Osteocyte (in vitro differentiated cells): Measurements from ENCODE around the gene RFX3. TPM values are rescaled to one million over a fixed set of nuclear protein-coding genes. Genes with fewer than 3 reads are reported as not detected.

Source experiments
- DNase-seq: peaks from one replicate; pipeline ENCODE4 v3.0.0; 2021; ENCODE audit warnings: mixed read lengths; ENCODE audit not compliant: unreplicated experiment; ENCODE audit errors: extremely low spot score
- H3K27ac Mint-ChIP-seq: one replicate; pipeline ENCODE4 v1.8.0; 2021; ENCODE audit warnings: mild to moderate bottlenecking, mixed read lengths; ENCODE audit not compliant: unreplicated experiment
- H3K27me3 Mint-ChIP-seq: one replicate; pipeline ENCODE4 v1.8.0; 2021; ENCODE audit warnings: mixed read lengths; ENCODE audit not compliant: unreplicated experiment
- H3K36me3 Mint-ChIP-seq: one replicate; pipeline ENCODE4 v1.8.0; 2021; ENCODE audit warnings: mixed read lengths; ENCODE audit not compliant: unreplicated experiment
- H3K4me1 Mint-ChIP-seq: one replicate; pipeline ENCODE4 v1.8.0; 2021; ENCODE audit warnings: mixed read lengths; ENCODE audit not compliant: unreplicated experiment
- H3K4me3 Mint-ChIP-seq: one replicate; pipeline ENCODE4 v1.8.0; 2021; ENCODE audit warnings: mild to moderate bottlenecking, moderate library complexity, mixed read lengths; ENCODE audit not compliant: unreplicated experiment
- H3K9me3 Mint-ChIP-seq: one replicate; pipeline ENCODE4 v1.8.0; 2021; ENCODE audit warnings: mixed read lengths; ENCODE audit not compliant: unreplicated experiment
- long read RNA-seq: library from polyadenylated mRNA; unstranded; transcript quantifications from one replicate; pipeline ENCODE4 v2.0.0, GENCODE V29; 2021
- total RNA-seq: library from RNA; stranded (reverse); gene quantifications from 2 replicates; pipeline ENCODE4 v1.2.1, GENCODE V29; 2021
- TF ChIP-seq, protein P1 (sequence below): fragments of 200-600 bp; sonication (generic); IDR thresholded peaks from 2 replicates; pipeline ENCODE4 v1.5.0; 2021; ENCODE audit warnings: antibody characterized with exemption, mild to moderate bottlenecking, moderate library complexity

RFX3 gene
- total RNA-seq = 9.4 and 10.0 TPM in 2 replicates
- long read RNA-seq, full-length matches to known transcripts = 5 of 11 reads
- long read RNA-seq, partial matches to known transcripts = 4 of 11 reads
- long read RNA-seq, other reads (novel, unspliced or antisense) = 2 of 11 reads

DNA sequence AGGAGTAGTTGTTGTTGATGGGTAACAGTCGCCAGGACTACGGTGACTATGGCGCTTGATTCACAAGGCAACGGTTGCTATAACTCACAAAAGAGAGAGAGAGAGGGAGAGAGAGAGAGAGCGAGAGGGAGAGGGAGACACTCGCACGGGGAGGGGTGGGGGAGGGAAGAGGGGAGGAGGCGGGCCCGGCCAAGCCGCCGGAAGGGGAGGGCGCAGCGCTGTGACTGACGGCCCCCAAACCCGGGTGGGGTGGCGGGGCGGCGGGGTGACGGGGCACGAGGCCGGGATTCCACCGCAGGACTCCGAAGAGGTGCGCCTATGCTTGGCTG, at the start of gene RFX3:
Gene RFX3, minus strand, starts transcription at position 166 of the 329 bp plus-strand sequence. CDS start 130,413 bp downstream, outside the sequence.
- TF ChIP-seq, protein P1, sequence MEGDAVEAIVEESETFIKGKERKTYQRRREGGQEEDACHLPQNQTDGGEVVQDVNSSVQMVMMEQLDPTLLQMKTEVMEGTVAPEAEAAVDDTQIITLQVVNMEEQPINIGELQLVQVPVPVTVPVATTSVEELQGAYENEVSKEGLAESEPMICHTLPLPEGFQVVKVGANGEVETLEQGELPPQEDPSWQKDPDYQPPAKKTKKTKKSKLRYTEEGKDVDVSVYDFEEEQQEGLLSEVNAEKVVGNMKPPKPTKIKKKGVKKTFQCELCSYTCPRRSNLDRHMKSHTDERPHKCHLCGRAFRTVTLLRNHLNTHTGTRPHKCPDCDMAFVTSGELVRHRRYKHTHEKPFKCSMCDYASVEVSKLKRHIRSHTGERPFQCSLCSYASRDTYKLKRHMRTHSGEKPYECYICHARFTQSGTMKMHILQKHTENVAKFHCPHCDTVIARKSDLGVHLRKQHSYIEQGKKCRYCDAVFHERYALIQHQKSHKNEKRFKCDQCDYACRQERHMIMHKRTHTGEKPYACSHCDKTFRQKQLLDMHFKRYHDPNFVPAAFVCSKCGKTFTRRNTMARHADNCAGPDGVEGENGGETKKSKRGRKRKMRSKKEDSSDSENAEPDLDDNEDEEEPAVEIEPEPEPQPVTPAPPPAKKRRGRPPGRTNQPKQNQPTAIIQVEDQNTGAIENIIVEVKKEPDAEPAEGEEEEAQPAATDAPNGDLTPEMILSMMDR = no peak
- Mint-ChIP-seq H3K27me3 (no peaks in the 10 kb centered on the region), H3K4me3 (peak within 1 kb of the TSS; percentile 96), H3K4me1 (peaks cover 37% of the 10 kb centered on the region), H3K9me3 (no peaks in the 10 kb centered on the region), H3K36me3 (peaks cover 9% of the 10 kb centered on the region), H3K27ac (peak within 1 kb of the TSS; percentile 100)
- peak; percentile 96 for DNase-seq

DNA sequence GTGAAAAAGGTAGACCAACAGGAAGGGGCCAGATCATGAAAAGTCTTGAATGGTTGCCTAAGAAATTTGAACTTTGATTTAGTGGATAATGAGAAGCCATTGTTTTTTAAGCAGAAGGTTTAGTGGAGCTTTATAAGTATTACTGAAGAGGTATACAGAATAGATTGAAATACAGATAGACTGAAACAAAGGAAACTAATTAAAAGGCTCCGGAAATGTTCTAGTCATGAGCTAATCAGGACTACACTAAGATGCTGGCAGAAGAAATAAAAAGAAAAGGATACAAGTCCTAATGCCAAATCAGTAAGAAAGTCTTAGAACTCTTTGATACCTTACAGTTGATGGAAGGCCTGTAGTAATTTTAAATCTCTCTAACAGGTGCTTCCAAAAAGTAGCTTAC, 45.7 kb upstream of the RFX3 start:
- no peak overlapping the region for H3K27ac Mint-ChIP-seq
- H3K4me3 Mint-ChIP-seq = no peak overlapping the region
- TF ChIP-seq, protein P1 = no peak
- DNase-seq = no peak
- no peaks in the 10 kb centered on the region for H3K27me3 Mint-ChIP-seq
- H3K4me1 Mint-ChIP-seq = no peaks in the 10 kb centered on the region
- no peaks in the 10 kb centered on the region for H3K9me3 Mint-ChIP-seq
- H3K36me3 Mint-ChIP-seq = no peaks in the 10 kb centered on the region

DNA sequence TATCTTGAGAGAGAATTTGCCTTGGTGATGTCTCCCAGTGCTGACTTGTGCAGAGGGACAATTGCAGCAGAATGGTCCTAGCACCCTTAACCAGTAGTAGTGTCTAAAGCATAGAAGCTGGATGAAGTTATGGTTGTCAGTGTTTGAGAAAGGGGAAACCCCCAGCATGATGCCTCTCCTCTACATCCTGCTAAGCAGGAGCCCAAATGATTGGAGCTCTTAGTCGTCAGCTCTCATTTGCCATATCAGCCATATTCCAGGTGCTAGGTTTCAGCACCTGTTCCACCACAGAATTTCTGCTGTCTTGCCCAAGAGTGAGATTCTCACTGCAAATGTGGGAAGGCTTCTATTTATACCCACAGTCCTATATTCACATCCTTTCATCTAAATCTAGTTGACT, 43.7 kb upstream of the RFX3 start:
- TF ChIP-seq, protein P1 = no peak
- Mint-ChIP-seq H3K4me3 (no peak overlapping the region), H3K36me3 (no peaks in the 10 kb centered on the region), H3K9me3 (no peaks in the 10 kb centered on the region), H3K27me3 (no peaks in the 10 kb centered on the region), H3K4me1 (no peaks in the 10 kb centered on the region), H3K27ac (no peak overlapping the region)
- no peak for DNase-seq

DNA sequence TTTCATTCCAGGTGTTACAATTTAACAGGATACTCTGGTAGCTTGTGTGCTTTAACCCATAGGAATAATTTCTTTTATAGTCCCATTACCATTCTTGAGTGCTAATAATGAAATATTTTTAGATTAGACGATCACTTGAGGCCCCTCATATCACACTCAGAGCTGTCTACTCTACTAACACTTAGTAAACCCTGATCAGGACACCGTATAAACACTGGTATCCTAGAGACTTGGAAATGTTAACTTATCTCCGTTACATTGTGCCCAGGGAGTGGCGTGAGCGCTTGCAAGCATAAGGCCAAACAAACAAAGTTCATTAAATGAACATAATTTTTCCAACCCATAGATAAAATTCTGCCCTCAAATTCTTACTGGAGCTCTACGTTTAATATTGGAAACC, 42.2 kb upstream of the RFX3 start:
- no peaks in the 10 kb centered on the region for H3K27me3 Mint-ChIP-seq
- no peaks in the 10 kb centered on the region for H3K4me1 Mint-ChIP-seq
- TF ChIP-seq, protein P1 = no peak
- no peak overlapping the region for H3K27ac Mint-ChIP-seq
- H3K9me3 Mint-ChIP-seq = no peaks in the 10 kb centered on the region
- no peak for DNase-seq
- no peak overlapping the region for H3K4me3 Mint-ChIP-seq
- H3K36me3 Mint-ChIP-seq = no peaks in the 10 kb centered on the region

DNA sequence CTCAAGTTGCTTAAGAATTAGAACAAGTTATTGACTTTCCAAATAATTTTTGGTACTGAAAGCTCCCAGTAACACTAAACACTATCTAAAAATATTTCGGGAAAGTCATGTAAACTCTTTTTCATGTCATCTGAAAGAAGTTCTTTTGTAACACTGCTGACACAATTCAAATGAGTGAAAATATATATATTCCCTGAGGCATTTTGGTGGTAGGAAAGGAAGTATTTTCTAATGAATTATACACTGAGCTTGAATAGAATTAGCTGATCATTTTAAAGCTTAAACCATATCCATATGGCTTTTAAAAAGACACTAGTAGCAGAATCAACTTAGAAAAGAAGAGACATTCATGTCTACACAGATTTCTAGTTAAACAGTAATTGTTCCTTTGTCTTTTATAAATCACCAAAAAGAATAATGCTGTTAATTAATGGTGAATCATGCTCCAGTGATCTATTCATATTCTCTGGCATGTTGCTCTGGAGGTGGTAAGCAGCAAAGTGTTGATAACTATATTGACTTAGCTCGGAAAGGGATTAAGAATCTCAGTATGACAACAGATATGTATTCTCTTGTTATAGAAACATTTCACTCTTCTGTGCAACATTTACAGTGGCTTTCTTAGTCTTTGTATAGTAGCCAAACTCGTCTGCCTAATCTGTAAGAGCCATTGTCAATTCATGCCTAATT, 27.4 kb upstream of the RFX3 start:
- TF ChIP-seq, protein P1 = no peak
- H3K4me1 Mint-ChIP-seq = peaks cover 6% of the 10 kb centered on the region
- no peak for DNase-seq
- no peaks in the 10 kb centered on the region for H3K27me3 Mint-ChIP-seq
- peaks cover 7% of the 10 kb centered on the region for H3K36me3 Mint-ChIP-seq
- H3K27ac Mint-ChIP-seq = no peak overlapping the region
- H3K4me3 Mint-ChIP-seq = no peak overlapping the region
- no peaks in the 10 kb centered on the region for H3K9me3 Mint-ChIP-seq
